K562 (cell line): ENCODE results near the gene ZNF644. TPM values are rescaled to one million over a fixed set of nuclear protein-coding genes. Genes with fewer than 3 reads are reported as not detected.

Experiments
- ATAC-seq: fragments of 200-7000 bp; cut with Tn5 transposase; 3 replicates; pipeline ENCODE4 v1.9.1; 2020; ENCODE audit warnings: moderate library complexity
- BruUV-seq: library from RNA; stranded (reverse); fragments of 400-500 nt; replicated peaks from 2 replicates; lab custom pipeline; 2021; lab: Mats Ljungman, UMichigan
- CTCF ChIA-PET: fragments of 300-600 bp; formaldehyde crosslinking; extraction: SDS; loops from one replicate; lab custom pipeline; 2021; ENCODE audit warnings: low intra/inter-chr PET ratio; lab: Yijun Ruan, JAX
- POLR2A ChIA-PET: fragments of 300-600, 350-650 bp; sonication (Branson Sonifier 250); formaldehyde crosslinking; extraction: SDS; loops from one replicate; lab custom pipeline; 2021; ENCODE audit warnings: antibody characterized with exemption, inconsistent platforms; lab: Yijun Ruan, JAX
- DNase-seq, 4 experiments: peaks; one replicate each; pipeline versions ENCODE4 v3.0.0 to v3.0.0-alpha.2; 2011 to 2018; ENCODE audit warnings: low spot score in 3 of 4, mixed read lengths in 3 of 4; ENCODE audit errors: extremely low read depth in 1 of 4
- FAIRE-seq: peaks from 2 replicates; lab custom pipeline; 2011; peaks lifted over from hg19 to GRCh38; lab: Jason Lieb, UNC
- H2AFZ ChIP-seq: 2 replicates; pipeline ENCODE4 v1.6.0; 2011; ENCODE audit warnings: low read depth, low read length, control low read depth, inconsistent platforms
- H3K27ac ChIP-seq: fragments of 200-600 bp; 3 replicates; pipeline ENCODE4 v1.8.0; 2011; ENCODE audit warnings: low read depth, mild to moderate bottlenecking, control low read depth, inconsistent platforms, low read length, moderate library complexity, mixed read lengths; ENCODE audit errors: extremely low read depth
- H3K27me3 ChIP-seq, 2 experiments: fragments of 300-600 bp in 1 of 2; 2 replicates in 1 of 2; 3 replicates in 1 of 2; pipeline versions ENCODE4 v1.6.0 to v1.8.0; 2011; ENCODE audit warnings: inconsistent platforms in 2 of 2, low read length in 2 of 2, mild to moderate bottlenecking in 1 of 2, mixed read lengths in 1 of 2, moderate library complexity in 1 of 2; ENCODE audit not compliant: control insufficient read depth in 2 of 2, insufficient read depth in 2 of 2
- H3K36me3 ChIP-seq: fragments of 300-600 bp; 3 replicates; pipeline ENCODE4 v1.8.0; 2011; ENCODE audit warnings: mild to moderate bottlenecking, low read length, inconsistent platforms; ENCODE audit not compliant: control insufficient read depth, insufficient read depth
- H3K4me1 ChIP-seq, 2 experiments: fragments of 200-600 bp in 1 of 2; replicated peaks in 1 of 2; 2 replicates in 1 of 2; 3 replicates in 1 of 2; pipeline versions ENCODE4 v1.5.1 to v1.8.0; 2011; ENCODE audit warnings: inconsistent platforms in 2 of 2, low read length in 2 of 2, mild to moderate bottlenecking in 1 of 2, mixed read lengths in 1 of 2, moderate library complexity in 1 of 2; ENCODE audit not compliant: control insufficient read depth in 2 of 2, insufficient read depth in 2 of 2
- H3K4me2 ChIP-seq: 2 replicates; pipeline ENCODE4 v1.6.1; 2011; ENCODE audit warnings: low read length, control low read depth, inconsistent platforms, mixed read lengths; ENCODE audit not compliant: insufficient read depth
- H3K4me3 ChIP-seq: fragments of 200-600 bp; sonication (generic), shearing (Covaris generic); 2 replicates; pipeline ENCODE4 v1.5.1; 2016; ENCODE audit warnings: control low read depth, inconsistent platforms
- H3K79me2 ChIP-seq: fragments of 200-600 bp; 3 replicates; pipeline ENCODE4 v1.8.0; 2011; ENCODE audit warnings: low read length, inconsistent platforms; ENCODE audit not compliant: control insufficient read depth, insufficient read depth
- H3K9ac ChIP-seq, 2 experiments: 2 replicates each; pipeline versions ENCODE4 v1.6.0 to v1.6.1; 2011; ENCODE audit warnings: low read depth in 2 of 2, low read length in 2 of 2, control low read depth in 1 of 2, inconsistent platforms in 1 of 2, mild to moderate bottlenecking in 1 of 2, mixed read lengths in 1 of 2; ENCODE audit not compliant: insufficient read depth in 1 of 2
- H3K9me1 ChIP-seq: one replicate; pipeline ENCODE4 v1.6.0; 2011; ENCODE audit warnings: inconsistent platforms, mild to moderate bottlenecking, low read length, moderate library complexity; ENCODE audit not compliant: control insufficient read depth, insufficient read depth
- H3K9me3 ChIP-seq: replicated peaks from 2 replicates; pipeline ENCODE4 v1.5.1; 2011; ENCODE audit warnings: low read depth, low read length, inconsistent platforms; ENCODE audit not compliant: control insufficient read depth, insufficient read depth
- H4K20me1 ChIP-seq: replicated peaks from 2 replicates; pipeline ENCODE4 v1.6.1; 2011; ENCODE audit warnings: low read length, inconsistent platforms, mixed read lengths; ENCODE audit not compliant: control insufficient read depth, insufficient read depth
- CHCHD3 ChIP-seq: fragments of 250-450 bp; sonication (Bioruptor Pico); IDR thresholded peaks from 2 replicates; pipeline ENCODE4 v2.1.2; 2022; ENCODE audit warnings: mild to moderate bottlenecking
- EHMT2 ChIP-seq: fragments of 450-650 bp; IDR thresholded peaks from 2 replicates; pipeline ENCODE4 v1.6.1; 2018; ENCODE audit warnings: antibody characterized with exemption
- ILF3 ChIP-seq: fragments of 450-650 bp; IDR thresholded peaks from 2 replicates; pipeline ENCODE4 v1.6.1; 2018; ENCODE audit warnings: antibody characterized with exemption, mild to moderate bottlenecking, moderate library complexity, borderline replicate concordance
- MCM2 ChIP-seq: fragments of 450-650 bp; IDR thresholded peaks from 2 replicates; pipeline ENCODE4 v1.6.1; 2017; ENCODE audit warnings: low read depth, mild to moderate bottlenecking
- NFIX ChIP-seq: fragments of 250-450 bp; sonication (Bioruptor Pico); IDR thresholded peaks from 2 replicates; pipeline ENCODE4 v1.4.0; 2020; ENCODE audit warnings: low read depth, mild to moderate bottlenecking, moderate library complexity
- POLR2H ChIP-seq: IDR thresholded peaks from 2 replicates; pipeline ENCODE4 v1.6.1; 2016; ENCODE audit warnings: missing genetic modification characterization, low read depth, mild to moderate bottlenecking, control low read depth, missing compliant biosample characterization, moderate library complexity
- ZNF431 ChIP-seq: sonication (generic); formaldehyde crosslinking; IDR thresholded peaks from 2 replicates; pipeline ENCODE4 v1.8.0; 2022; ENCODE audit warnings: mild to moderate bottlenecking, missing genetic modification reagents
- WGBS: fragments of 100-300 bp; shearing (Covaris generic); methylation state at CpG from one replicate; pipeline ENCODE4 v1.1.6; 2016; ENCODE audit warnings: low coverage, mixed read lengths; ENCODE audit not compliant: insufficient coverage; ENCODE audit errors: missing lambda C conversion rate; 5-methylcytosine and 5-hydroxymethylcytosine counted together
- in situ Hi-C: fragments of 300-500 bp; cut with MboI; formaldehyde crosslinking; loops from 4 replicates; pipeline ENCODE4 v1.15.0; 2018; ENCODE audit warnings: inconsistent platforms, mixed read lengths
- intact Hi-C: fragments of 100-400 bp; cut with micrococcal nuclease; formaldehyde crosslinking; loops from 2 replicates; pipeline ENCODE4 v1.14.2; 2022
- polyA plus RNA-seq, 8 experiments: library from polyadenylated mRNA; depleted of rRNA in 4 of 8; stranded (reverse) in 5 of 8; unstranded in 3 of 8; fragments of >200 nt; fragmentation: Nextera tagmentation in 2 of 8; fragmentation: Illumina TruSeq in 1 of 8; extraction: Ambion mirVana in 2 of 8; extraction: Trizol in 1 of 8; gene quantifications; 2 replicates each; pipeline versions ENCODE4 v1.2.1 to v1.2.3, GENCODE V29; 2011 to 2014; ENCODE audit warnings: inconsistent platforms in 1 of 8, missing spikeins in 1 of 8
- total RNA-seq, 7 experiments: library from RNA; depleted of rRNA in 6 of 7; stranded (reverse); fragments of >200 nt in 6 of 7; fragmentation: Illumina TruSeq in 2 of 7; extraction: Trizol in 2 of 7; gene quantifications; 2 replicates each; pipeline versions ENCODE4 v1.2.1 to v1.2.3, GENCODE V29; 2011 to 2021; ENCODE audit warnings: low replicate concordance in 1 of 7

The ZNF644 gene
- total and polyA plus RNA-seq, 9 of the 15 experiments (the other 6 are each of a cell fraction or from before 2014, with no cell fraction given): 25.3 to 71.4 (median 39.6) TPM

GRCh38 chr1:90977522-90977921, 44.3 kb downstream of the ZNF644 start:
- Histone ChIP-seq H3K9me1 (no peaks in the 10 kb centered on the region), H3K4me1 (peaks cover 0 to 5% of the 10 kb centered on the region in 2 experiments; a peak in 2 of 5 replicates), H2AFZ (no peak overlapping the region), H3K27me3 (no peaks in the 10 kb centered on the region), H3K9ac (no peak overlapping the region), H3K4me3 (no peak overlapping the region), H3K79me2 (peaks cover 60% of the 10 kb centered on the region), H3K27ac (no peak overlapping the region), H3K4me2 (no peak overlapping the region), H3K36me3 (peaks cover 36% of the 10 kb centered on the region), H4K20me1 (no peaks in the 10 kb centered on the region), H3K9me3 (no peaks in the 10 kb centered on the region)
- FAIRE-seq (no peak), ATAC-seq (no peak), DNase-seq (no peak)
- CTCF ChIA-PET: no interaction called here
- WGBS: 80% methylated on average over 1 of the region's 1 CpG
- TF ChIP-seq ZNF431 (CRISPR knock-in tag) (no peak), ILF3 (no peak), MCM2 (no peak), NFIX (CRISPR knock-in tag) (no peak), CHCHD3 (no peak), EHMT2 (no peak), POLR2H (tag) (no peak)
- in situ Hi-C loops (no loop called here), intact Hi-C loops (no loop called here)
- BruUV-seq: no TSS peak
- POLR2A ChIA-PET: no interaction called here
